ENCODE data around the gene URM1.

GRCh38 chr9:128371630-128372117, 500 bp downstream of the URM1 start:
- TF ChIP-seq CTCF (IDR thresholded peaks at IDR 0.05; ENCODE audit: low read length) (no peak), EZH2 (optimal IDR thresholded peaks at IDR 0.05; ENCODE audit: low read depth, low read length) (no peak)
